Urothelium cell line (cell line): Measurements from ENCODE around the gene TRPM3.

ENCODE experiments used
- DNase-seq: peaks from one replicate; pipeline ENCODE4 v3.0.0; 2011; ENCODE audit warnings: low spot score, mixed read lengths
- FAIRE-seq: peaks from 2 replicates; lab custom pipeline; 2011; peaks lifted over from hg19 to GRCh38; lab: Jason Lieb, UNC

Gene TRPM3

DNA sequence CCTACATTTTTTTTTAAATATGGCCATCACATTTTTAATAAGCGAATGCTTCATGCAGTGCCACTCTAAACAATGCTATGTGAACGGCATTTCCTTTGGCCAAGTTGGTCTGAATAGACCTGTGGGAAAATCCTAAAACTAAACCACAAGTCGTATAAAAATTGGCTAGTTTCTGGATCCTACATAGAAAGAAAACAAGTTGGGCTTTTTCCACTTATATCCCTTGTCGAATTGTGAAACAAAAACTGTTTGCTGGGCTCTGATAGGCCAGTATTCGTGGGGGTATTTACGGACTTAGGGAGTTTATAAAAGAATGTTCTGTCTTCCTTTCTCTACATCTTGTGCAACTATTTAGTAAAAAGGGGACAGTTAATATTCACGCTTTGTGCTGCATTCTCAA, 553.9 kb downstream of the TRPM3 start:
- DNase-seq, result no peak
- FAIRE-seq, result no peak

DNA sequence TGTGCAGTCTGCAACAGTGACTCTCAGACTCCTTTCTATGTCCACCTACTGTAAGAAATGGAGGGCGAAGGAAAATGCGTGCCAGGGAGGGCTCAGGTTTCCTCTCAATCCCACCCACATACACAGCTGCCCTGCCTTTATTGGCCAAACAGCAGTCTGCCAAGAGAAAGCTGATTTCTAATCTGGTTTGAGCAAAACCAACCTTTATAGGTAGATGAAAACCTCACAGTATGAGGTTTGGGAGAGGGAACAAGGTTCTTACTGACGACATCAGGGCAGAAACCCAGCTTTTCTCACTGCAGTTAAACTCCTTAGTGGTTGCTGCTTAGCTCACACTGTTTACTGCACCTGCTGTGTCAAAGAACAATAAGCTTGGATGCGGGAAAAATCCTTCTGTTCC, 554.7 kb downstream of the TRPM3 start:
- no peak for FAIRE-seq
- no peak for DNase-seq

DNA sequence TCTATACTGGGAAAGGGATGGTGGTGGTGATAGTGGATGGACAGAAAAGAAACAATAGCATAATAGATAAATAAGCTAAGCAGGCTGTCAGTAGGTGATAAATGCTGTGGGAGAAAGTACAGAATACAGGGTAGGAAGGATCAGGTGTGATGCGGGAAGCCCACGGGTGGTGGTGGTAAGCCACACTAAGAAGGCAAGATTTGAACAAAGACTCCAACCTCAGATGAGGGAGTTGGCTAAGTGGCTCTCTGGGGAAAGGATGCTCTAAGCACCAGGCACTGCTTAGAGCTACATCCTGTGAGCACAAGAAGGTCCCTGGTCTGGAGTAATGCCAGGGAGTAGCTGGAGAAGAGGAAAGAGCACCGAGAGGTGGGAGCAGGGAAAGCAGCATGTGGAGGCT, 555.4 kb downstream of the TRPM3 start:
- FAIRE-seq (no peak), DNase-seq (no peak)

DNA sequence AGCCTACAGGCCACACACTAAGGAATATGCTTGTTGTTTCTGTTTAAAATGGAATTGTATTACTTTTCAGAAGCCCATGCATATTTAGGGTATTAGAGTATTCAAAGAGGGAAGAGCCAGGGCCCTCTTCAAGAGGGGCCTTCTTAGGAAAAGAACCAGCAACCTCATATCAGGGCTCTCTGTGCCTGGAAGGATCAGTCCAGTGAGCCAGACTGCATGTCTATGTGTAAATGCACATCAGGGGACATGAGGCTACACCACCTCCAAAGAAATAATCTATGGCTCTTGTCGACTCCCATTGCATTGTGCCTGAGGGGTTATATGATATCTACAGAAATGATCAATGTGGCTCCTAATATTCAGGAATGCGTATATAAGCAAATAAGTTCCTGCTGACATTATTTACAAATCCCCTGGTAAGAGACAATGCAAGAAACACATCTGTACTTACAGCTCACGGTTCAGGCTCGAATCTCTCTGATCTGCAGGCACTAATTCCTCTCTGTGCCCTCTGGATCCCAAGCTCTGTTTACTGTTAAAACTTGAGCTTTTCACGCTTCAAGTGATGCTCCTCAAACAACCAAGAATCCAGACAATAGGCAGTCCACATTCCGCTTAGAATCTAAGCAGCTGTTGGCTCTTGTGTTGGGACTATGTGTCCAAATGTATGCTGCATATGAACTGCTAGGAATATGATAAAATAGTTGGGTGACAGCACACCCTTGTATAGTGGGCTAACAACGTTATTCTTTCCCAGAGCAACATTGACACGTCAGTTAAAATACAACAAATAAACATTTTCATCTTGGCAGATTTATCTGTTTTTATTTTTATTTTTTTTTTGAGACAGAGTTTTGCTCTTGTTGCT, 556.7 kb downstream of the TRPM3 start:
- DNase-seq (no peak), FAIRE-seq (no peak)

DNA sequence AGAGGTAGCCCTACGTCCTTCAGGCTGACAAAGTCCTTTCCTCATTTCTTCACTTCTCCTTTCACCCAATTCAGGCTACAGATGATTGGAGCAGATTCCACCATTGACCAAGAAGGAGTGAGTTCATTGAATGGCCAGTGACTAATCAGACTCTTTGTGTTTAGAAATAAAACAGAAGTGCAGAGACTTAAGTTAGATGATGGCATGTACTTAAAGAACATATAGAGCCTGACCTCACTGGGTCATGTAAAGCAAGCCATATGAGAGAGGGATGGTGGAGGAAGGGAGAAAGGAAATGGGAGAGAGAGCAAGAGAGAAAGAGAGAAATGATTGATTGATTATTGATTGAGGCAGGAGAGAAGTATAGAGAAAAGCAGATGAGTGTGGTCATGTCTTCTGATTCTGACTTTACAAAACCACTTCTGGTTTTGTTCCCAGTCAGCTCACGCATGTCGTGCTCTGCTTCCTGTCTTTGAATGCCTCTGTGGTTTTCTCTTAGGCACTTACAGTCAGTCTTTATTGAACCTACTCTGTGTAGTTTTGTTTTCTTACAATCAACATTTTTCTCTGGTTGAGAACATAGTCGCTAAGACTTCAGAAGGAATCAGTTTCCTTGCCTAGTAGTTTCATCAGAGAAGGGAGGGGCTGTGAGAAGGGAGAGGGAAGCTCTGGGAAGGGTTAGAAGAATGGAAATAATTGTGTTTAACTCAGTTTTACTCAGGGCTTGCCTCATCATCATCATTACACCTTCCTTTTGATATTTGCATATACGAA, 557.8 kb downstream of the TRPM3 start:
- FAIRE-seq, result no peak
- DNase-seq, result no peak

DNA sequence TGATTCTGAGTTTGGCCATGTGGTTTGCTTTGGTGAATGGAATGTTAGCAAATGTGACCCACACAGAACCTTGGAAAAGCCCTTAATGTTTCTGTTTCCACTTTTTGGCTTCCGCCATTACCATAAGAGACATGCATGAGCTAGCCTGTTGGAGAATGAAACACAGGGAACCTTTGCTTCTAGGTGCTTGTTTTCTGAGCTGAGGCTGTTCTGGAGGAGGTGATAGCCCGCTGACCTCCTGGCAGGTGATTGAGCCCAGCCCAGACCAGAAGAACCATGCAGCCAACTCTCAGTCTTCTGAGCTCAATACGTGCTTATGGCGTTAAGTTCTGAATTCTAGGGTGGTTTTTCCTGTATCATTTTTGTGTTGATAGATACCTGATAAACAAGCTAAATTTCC, 558.4 kb downstream of the TRPM3 start:
- no peak for FAIRE-seq
- DNase-seq, result no peak

DNA sequence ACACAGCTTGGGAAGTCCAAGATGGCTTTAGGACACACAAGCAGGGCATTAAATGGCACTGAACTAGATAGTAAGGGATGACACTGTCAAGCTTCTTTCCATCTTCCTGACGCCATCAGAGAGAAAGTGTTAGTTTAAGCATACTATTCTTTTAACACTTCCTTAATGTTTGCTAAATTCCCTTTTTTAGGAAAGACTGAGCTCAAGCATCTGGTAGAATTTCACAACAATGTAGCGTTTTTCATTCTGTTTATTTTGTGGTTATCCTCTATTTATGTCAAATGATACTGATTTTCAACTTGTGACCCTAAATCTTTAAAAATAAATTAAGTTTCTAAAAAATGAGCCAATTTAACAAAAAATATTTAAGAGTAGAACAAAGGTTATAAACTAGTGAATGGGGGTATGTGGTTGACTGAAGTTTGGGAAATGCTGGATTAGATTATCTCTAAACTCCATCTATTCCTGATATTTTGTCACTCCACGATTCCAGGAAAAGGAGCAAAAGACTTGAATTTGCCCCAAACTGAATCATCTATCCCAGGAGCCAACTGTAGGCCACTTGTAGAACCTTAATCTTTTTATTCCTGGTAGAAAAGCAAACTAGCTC, 559.5 kb downstream of the TRPM3 start:
- no peak for DNase-seq
- FAIRE-seq, result no peak

DNA sequence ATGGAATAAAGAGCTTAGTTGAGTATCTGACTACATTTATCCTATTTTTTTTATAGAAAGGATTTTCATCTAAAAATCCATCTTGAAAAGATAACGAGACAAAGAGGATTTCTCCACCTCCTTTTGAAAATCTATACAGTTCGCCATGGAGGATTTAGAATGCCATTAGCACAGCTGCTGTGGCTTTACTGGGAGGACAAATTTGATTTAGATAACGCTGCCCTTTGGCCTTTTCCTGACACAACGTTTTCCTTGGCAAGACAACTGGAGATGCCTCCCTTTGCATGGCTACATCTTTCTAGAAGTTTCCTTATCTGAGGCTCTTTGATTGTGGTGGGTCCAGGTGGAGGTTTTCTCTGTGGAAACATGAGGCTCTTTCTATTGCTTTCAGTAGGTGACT, 560.3 kb downstream of the TRPM3 start:
- DNase-seq, result no peak
- FAIRE-seq, result no peak

DNA sequence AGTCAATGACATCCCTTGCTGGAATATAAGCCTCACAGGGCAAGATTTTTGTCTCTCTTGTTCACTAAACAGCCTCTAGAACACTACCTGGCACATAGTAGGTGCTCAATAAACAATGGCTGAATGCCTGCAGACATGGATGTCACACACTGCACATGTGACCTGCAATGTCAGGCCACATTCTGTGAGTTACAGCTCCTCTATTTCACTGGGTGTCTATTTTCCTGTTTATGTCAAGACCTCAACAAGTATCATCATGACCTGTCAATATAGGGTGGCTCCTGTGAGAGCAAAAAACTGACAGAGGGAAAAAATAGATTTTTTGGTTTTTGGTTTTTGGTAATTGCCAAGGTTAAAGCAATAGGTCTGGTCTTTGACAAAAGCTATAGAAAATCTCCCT, 562.3 kb downstream of the TRPM3 start:
- DNase-seq, result no peak
- FAIRE-seq, result no peak

DNA sequence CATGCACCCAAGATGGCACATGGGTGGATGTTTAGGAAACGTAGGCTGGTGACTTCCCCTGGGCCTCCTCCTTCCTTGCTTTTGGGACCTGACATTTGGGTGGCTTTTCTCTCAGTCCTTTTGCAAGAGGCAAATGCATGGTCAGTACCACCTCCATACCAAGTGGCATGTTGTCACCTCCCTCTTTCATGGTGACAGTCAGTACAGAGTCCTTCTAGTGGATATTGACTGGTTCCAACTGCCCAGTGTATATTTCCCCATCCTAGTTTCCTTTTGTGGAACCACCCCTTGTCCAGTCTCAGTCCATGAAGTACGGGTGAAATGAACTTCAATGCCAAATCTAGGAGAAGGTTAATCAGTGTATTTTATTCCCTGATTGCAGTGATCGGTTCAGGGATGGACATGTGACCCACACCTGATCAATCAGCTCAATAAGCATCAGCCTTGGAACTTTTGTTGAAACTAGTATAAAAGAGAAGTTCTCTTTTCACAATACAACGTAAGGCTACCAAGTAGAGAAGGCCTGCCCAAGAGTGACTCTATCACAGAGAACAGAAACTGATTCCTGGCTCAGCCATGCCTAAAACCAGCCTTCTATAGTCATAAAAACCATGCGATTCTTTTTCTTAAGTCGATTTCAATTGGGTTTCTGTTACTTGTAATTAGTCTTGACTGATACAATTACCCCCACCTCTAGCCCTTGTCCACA, 563.6 kb downstream of the TRPM3 start:
- FAIRE-seq (no peak), DNase-seq (no peak)

DNA sequence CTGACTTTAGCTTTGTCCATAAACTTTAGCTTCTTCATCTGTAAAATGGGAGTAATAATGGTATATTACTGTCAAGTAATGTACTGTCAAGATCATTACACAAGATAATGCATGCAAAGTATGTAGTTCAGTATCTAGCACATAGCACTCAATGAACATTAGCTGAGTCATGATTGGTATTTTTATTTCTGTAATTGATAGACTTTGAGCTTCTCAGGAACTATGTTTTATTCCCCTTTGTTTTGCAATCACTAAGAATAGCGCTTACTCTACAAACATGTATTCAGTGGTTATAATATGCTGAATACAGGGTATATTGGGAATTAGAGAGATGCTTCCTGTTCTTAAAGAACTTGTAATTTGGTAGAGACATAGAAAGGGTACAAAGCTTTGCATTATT, 564.6 kb downstream of the TRPM3 start:
- DNase-seq (no peak), FAIRE-seq (no peak)

DNA sequence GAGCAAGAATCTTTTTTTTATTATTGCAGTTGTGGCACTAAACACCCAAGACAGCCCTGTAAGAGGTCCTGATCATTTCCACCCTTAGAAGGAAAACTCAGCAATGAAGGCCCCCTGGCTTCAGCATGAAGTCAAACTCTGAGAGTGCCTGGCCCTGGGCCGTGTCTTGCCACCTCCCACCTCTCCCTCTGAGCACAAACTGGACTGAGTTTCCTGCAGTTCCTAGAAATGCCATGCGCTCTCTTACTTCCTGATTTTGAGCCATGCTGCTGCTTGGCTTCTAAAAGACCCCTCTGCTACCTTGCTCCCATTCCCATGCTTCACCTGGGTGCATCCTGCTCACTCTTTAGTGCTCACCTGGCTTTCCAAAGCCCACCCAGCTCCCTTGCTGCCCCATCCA, 566.5 kb downstream of the TRPM3 start:
- FAIRE-seq (no peak), DNase-seq (no peak)

DNA sequence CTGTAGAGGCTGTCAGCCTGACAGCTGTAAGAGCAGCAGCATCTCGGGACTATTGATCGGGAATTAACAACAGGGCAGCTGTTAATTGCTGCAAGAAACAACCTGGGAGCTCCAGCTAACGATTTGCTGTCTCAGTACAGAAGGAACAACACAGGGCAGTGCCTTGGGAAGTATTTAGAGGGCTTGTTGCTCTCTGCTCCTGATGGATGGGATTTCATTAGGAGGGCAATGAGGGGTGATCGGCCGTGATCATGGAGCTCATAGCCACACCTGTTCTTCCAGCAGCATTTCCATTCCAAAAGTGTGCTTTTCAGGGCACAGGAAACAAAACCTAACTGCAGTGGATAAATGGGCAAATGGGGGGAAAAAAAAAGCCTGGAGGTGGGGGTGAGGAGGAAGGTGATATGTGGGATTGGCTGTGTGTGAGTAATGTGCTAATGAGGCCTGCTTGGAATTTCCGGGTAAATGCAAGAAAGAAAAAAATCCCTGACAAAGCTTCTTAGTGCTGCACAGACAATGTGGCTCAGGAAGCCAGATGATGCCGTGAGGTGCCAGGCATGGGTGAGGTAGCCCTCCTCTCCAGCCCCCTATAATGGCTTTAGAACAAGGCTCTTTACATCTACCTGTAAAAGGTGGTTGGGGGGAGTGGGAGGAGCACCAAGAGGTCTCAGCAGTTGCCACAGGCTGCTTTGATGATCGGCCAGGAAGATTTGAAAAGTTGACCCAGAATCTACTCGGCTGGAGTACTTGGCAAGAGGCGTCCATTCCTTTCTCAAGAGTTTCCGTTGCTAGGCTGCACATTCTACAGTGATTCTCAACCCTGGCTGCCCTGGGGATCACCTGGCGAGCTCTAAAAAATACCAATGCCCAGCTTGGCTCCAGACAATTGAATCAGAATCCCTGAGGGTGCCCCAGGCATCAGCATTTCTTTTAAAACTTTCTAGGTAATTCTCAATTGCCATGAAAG, 567.4 kb downstream of the TRPM3 start:
- DNase-seq (peak; percentile 50), FAIRE-seq (no peak)

DNA sequence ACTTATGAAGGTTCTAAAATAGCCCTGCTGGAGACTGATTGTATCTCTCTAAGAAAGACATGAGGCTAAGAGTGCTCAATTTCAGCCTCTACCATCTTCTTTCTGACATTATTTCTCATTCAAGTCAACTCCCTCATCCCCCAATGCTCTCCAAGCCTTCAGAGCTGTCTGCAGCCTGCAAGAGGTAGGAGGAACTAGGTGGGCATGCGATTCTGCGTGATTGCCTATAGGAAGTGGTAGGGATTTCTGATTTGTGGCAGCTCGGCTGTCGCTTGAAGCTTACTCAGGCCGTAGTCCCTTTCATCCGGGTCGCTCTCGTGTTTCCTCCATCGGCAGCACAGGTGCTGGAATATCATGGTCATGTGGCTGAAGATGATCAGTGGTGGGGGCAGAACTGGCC, 568.9 kb downstream of the TRPM3 start:
- FAIRE-seq (no peak), DNase-seq (no peak)

DNA sequence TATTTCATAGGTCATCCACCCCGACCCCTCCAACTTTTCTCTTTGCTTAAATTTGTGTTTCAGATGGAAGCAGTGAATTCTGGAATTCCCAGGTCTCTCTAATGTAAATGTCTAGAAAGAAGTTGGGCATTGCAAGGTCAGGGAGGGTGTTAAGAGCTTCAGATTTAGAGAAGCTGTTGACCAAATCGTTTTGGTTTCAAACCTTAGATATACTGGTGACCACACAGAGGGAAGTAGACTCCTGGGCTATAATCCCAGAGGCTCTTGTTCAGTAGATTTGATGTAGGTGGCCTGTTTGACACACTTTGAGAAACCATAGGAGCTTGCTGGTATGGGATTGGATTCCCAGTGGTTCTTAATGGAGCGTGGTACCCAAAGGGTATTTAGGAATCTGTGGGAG, 569.6 kb downstream of the TRPM3 start:
- no peak for FAIRE-seq
- no peak for DNase-seq

DNA sequence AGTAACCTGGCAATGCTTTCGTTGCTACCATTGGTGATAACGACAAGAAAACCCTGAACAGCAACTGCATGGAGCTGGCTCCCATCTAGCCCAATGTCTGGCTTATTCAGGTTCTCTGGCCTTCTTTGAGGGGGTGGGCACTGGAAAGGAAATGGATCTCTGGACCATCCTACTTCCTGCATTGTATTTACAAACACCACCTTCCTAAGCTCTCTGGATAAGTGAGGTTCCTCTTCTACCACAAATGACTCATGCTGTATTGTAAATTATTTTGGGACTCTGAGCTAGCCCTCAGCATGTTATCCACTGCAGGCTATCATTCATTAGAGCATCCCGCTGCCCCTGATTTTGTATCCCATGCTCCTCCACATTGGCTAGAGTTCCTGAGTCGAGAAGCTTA, 570.0 kb downstream of the TRPM3 start:
- FAIRE-seq (no peak), DNase-seq (no peak)

DNA sequence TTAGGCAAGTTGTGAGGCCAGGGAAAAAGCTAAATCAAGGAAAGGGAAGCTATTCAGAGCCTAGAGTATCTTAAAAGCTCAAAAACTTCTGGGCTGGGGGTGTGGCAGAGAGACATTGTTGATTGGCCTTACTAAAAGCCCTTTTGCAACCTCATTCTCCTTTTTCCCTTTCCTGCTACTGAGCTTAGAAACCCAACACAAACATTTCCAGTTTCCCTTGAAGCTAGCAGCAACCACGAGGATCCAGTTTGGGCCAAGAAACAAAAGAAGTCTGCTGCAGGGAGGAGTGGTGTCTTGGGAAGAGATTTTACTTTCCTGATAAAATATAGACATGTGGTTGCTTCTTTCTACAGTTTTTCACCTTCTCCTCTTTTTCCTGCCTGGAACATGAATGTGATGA, 571.5 kb downstream of the TRPM3 start:
- DNase-seq, result no peak
- FAIRE-seq, result no peak

DNA sequence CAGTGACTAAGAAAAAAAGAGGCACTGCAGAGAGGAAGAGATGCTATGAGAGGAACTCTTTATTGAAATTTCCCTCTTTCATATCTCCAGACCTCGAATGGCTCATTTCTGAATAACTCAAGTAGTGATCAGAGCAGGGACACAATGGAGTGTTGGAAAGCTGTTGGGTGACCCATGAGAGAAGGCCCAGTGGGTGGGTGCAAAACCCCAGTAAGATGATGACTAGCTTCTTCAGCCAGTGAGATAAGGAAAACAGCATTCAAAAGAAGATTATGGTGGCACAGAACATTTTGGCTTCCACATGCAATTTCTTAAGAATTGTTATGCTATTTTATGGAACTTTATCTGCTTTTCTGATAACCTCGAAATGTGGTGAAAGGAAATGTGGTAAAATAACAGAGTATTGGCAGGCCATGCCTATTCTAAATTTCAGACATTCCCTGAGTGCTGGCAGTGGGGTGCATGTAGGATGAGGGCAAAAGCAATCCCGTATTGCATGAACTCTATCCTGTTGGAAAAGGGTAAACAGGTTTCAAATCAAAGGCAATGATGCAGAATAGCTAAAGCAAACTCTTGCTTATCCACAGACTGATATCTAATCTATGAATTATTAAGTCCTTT, 579.0 kb downstream of the TRPM3 start:
- FAIRE-seq (no peak), DNase-seq (no peak)

DNA sequence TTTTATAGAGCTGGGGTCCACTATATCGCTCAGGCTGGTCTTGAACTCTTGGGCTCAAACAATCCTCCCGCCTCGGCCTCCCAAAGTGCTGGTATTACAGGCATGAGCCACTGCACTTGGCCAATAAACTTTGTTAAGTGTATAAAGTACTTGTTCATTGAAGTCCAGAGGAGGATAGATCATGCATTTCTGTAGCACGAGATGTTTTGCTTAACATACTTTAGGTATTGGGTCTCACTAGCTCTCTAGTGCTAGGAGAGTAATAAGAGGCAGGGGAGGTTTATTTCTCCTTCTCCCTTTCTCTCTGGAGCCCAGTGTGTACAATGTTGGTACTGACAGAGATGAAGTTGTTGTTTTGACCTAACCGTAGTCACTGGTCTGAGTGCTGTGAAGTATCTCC, 581.4 kb downstream of the TRPM3 start:
- no peak for FAIRE-seq
- DNase-seq, result no peak

DNA sequence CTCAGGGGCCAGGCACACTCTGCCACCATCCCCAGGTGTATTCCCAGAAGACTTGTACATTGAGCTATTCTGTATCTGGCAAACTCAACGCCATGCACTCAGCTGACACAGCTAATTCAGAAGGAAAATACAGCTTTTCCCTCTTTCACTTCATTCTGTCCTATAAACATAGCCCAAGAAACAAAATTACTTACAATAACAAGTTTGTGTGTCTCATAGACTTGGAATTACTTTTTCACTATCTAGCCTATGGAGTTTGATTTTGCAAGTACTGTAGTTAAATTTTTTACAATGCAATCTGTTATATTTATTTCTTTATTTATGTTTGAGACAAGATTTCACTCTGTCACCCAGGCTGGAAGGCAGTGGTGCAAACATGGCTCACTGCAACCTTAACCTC, 581.9 kb downstream of the TRPM3 start:
- DNase-seq, result no peak
- no peak for FAIRE-seq
